GM19240 (cell line): ENCODE measurements around the gene SRSF12.
"Not testable (repeated sequence)": the region's sequence is repeated elsewhere in the genome, so short reads cannot be mapped to it uniquely, and the experiment has no call there.

ENCODE experiments used
- DNase-seq: peaks from one replicate; pipeline ENCODE4 v3.0.0; 2011; ENCODE audit warnings: low spot score; ENCODE audit not compliant: insufficient read length

The SRSF12 gene

GRCh38 chr6:89073014-89073620, 44.8 kb downstream of the SRSF12 start:
- DNase-seq: no peak

GRCh38 chr6:89071036-89071435, 46.8 kb downstream of the SRSF12 start:
- no peak for DNase-seq

GRCh38 chr6:89069536-89070163, 48.2 kb downstream of the SRSF12 start:
- no peak for DNase-seq

GRCh38 chr6:89068695-89069094, 49.2 kb downstream of the SRSF12 start:
- DNase-seq: no peak

GRCh38 chr6:89067796-89068195, 50.1 kb downstream of the SRSF12 start:
- DNase-seq: no peak

GRCh38 chr6:89066940-89067646, 50.8 kb downstream of the SRSF12 start:
- no peak for DNase-seq

GRCh38 chr6:89066121-89066520, 51.8 kb downstream of the SRSF12 start:
- not testable (repeated sequence) for DNase-seq

GRCh38 chr6:89064931-89065330, 52.9 kb downstream of the SRSF12 start:
- DNase-seq: not testable (repeated sequence)

GRCh38 chr6:89063881-89064280, 54.0 kb downstream of the SRSF12 start:
- no peak for DNase-seq

- DNase-seq: no peak
Measured at GRCh38 chr6:89059227-89059626, 58.6 kb downstream of the SRSF12 start.

GRCh38 chr6:89058627-89059026, 59.2 kb downstream of the SRSF12 start:
- no peak for DNase-seq

GRCh38 chr6:89057759-89058158, 60.1 kb downstream of the SRSF12 start:
- DNase-seq: no peak

GRCh38 chr6:89054208-89054607, 63.7 kb downstream of the SRSF12 start:
- DNase-seq: no peak

GRCh38 chr6:89051676-89052075, 66.2 kb downstream of the SRSF12 start:
- no peak for DNase-seq

- no peak for DNase-seq
Measured at GRCh38 chr6:89050697-89051096, 67.2 kb downstream of the SRSF12 start.

- DNase-seq: no peak
Measured at GRCh38 chr6:89050155-89050554, 67.7 kb downstream of the SRSF12 start.

- DNase-seq: no peak
Measured at GRCh38 chr6:89048985-89049384, 68.9 kb downstream of the SRSF12 start.

GRCh38 chr6:89048288-89048923, 69.5 kb downstream of the SRSF12 start:
- DNase-seq: no peak

- no peak for DNase-seq
Measured at GRCh38 chr6:89047473-89047872, 70.4 kb downstream of the SRSF12 start.
